ENCODE results near the gene ZBTB8A. TPM values are rescaled to one million over a fixed set of nuclear protein-coding genes. Genes with fewer than 3 reads are reported as not detected.

The ZBTB8A gene
- total and polyA plus RNA-seq, 2 of the 13 experiments (the other 11 are each of a cell fraction or from before 2014, with no cell fraction given) = 1.3 to 3.7 TPM

- intact Hi-C loops (cut with micrococcal nuclease; ENCODE audit: unreplicated experiment) = no loop called here
- peaks cover 10% of the 10 kb centered on the region; the same call in 1 of the 2 replicates for H3K4me1 ChIP-seq (ENCODE audit: insufficient read depth, low read length)
- H4K20me1 ChIP-seq (ENCODE audit: insufficient read depth, low read length) = no peaks in the 10 kb centered on the region
- H3K9ac ChIP-seq (ENCODE audit: insufficient read depth, low read depth, low read length) = no peak overlapping the region
- H3K4me2 ChIP-seq (ENCODE audit: low read depth, low read length) = no peak overlapping the region
- FAIRE-seq = no peak
- no peak for DNase-seq (ENCODE audit: low spot score)
- H3K9me3 ChIP-seq (ENCODE audit: low read length) = no peaks in the 10 kb centered on the region
- H3K36me3 ChIP-seq (replicated peaks in 1 of 2; ENCODE audit: control insufficient read depth in 1 of 2, insufficient read depth in 2 of 2, low read length in 2 of 2) = no peaks in the 10 kb centered on the region
- no peak overlapping the region for H2AFZ ChIP-seq (ENCODE audit: low read length)
- ChIA-PET CTCF (ENCODE audit: low intra/inter-chr PET ratio, low total read pairs) (no interaction called here), POLR2A (no interaction called here)
- H3K27me3 ChIP-seq (ENCODE audit: control insufficient read depth in 1 of 2, insufficient read depth in 2 of 2, low read length in 2 of 2) = peaks cover 4% of the 10 kb centered on the region in 2 experiments; a peak in 2 of 5 replicates
- H3K4me3 ChIP-seq (replicated peaks in 1 of 3; ENCODE audit: insufficient read depth in 1 of 3, low read depth in 2 of 3, low read length in 3 of 3) = no peak overlapping the region
- H3K79me2 ChIP-seq (ENCODE audit: insufficient read depth, low read length) = no peaks in the 10 kb centered on the region
- 34% methylated on average over 3 of the region's 3 CpGs for WGBS (ENCODE audit: low lambda C conversion rate)
- TF ChIP-seq ZNF775 (CRISPR knock-in tag; IDR thresholded peaks at IDR 0.05; ENCODE audit: borderline replicate concordance) (no peak), MBNL3 (CRISPR knock-in tag; conservative IDR thresholded peaks at IDR 0.05) (no peak), THYN1 (CRISPR knock-in tag; IDR thresholded peaks at IDR 0.05; ENCODE audit: borderline replicate concordance, low read depth) (no peak), IRF9 (CRISPR knock-in tag; IDR thresholded peaks at IDR 0.05; ENCODE audit: borderline replicate concordance) (no peak), POLR2AphosphoS5 (IDR thresholded peaks at IDR 0.05; ENCODE audit: low read depth, low read length) (no peak), ZNF20 (CRISPR knock-in tag; IDR thresholded peaks at IDR 0.05) (no peak), ZBTB42 (CRISPR knock-in tag; IDR thresholded peaks at IDR 0.05) (no peak), SIX4 (CRISPR knock-in tag; IDR thresholded peaks at IDR 0.05) (no peak), KLF13 (CRISPR knock-in tag; IDR thresholded peaks at IDR 0.05) (no peak), RAD21 (CRISPR knock-in tag; IDR thresholded peaks at IDR 0.05) (no peak), TIGD3 (CRISPR knock-in tag; IDR thresholded peaks at IDR 0.05; ENCODE audit: borderline replicate concordance) (no peak), FOXC1 (CRISPR knock-in tag; IDR thresholded peaks at IDR 0.05; ENCODE audit: borderline replicate concordance) (no peak), HNRNPUL1 (IDR thresholded peaks at IDR 0.05; ENCODE audit: low read depth, low read length) (no peak), ZNF776 (CRISPR knock-in tag; IDR thresholded peaks at IDR 0.05) (no peak), SATB2 (CRISPR knock-in tag; IDR thresholded peaks at IDR 0.05) (no peak), ZNF768 (CRISPR knock-in tag; IDR thresholded peaks at IDR 0.05) (no peak)
- TF ChIP-seq, protein P1, sequence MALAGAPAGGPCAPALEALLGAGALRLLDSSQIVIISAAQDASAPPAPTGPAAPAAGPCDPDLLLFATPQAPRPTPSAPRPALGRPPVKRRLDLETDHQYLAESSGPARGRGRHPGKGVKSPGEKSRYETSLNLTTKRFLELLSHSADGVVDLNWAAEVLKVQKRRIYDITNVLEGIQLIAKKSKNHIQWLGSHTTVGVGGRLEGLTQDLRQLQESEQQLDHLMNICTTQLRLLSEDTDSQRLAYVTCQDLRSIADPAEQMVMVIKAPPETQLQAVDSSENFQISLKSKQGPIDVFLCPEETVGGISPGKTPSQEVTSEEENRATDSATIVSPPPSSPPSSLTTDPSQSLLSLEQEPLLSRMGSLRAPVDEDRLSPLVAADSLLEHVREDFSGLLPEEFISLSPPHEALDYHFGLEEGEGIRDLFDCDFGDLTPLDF (CRISPR knock-in tag; IDR thresholded peaks at IDR 0.05) = no peak
- TF ChIP-seq, protein P2, sequence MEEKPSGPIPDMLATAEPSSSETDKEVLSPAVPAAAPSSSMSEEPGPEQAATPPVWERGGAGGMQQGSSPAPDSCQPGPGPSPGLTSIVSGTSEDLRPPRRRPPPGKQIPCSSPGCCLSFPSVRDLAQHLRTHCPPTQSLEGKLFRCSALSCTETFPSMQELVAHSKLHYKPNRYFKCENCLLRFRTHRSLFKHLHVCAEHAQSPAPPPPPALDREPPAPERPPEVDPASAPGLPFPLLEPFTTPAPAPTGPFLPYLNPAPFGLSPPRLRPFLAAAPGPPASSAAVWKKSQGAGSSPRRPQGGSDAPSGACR (CRISPR knock-in tag; IDR thresholded peaks at IDR 0.05) = no peak
- ATAC-seq = no peak
- in situ Hi-C loops (cut with HindIII; ENCODE audit: extremely low pct_ligation_motif_present, low pct_unique_long_range_greater_than_20kb) = no loop called here
- H3K27ac ChIP-seq (ENCODE audit: extremely low read length, insufficient read depth, low read length) = no peak overlapping the region
- no TSS peak for BruUV-seq (replicated peaks)
Measured at GRCh38 chr1:32489774-32490454, 49.3 kb upstream of the ZBTB8A start.

All from HepG2 (cell line).